T-helper 1 cell treated with Interleukin-12 subunit alpha and Interleukin-12 subunit beta and Interleukin-4 antibody, amounts not matched to agents 30 ng/mL and 1 ng/mL, for 36 hours (primary cell): Measurements from ENCODE around the gene FBXO27. TPM values are rescaled to one million over a fixed set of nuclear protein-coding genes. Genes with fewer than 3 reads are reported as not detected.
"Not testable (repeated sequence)": the region's sequence is repeated elsewhere in the genome, so short reads cannot be mapped to it uniquely, and the experiment has no call there.

Experiments used
- intact Hi-C: fragments of 100-400 bp; cut with micrococcal nuclease; formaldehyde crosslinking; loops from one replicate; pipeline ENCODE4 v1.15.1; 2024
- total RNA-seq: library from RNA; stranded (reverse); gene quantifications from 2 replicates; pipeline ENCODE4 v1.2.3, GENCODE V29; 2022

The FBXO27 gene
- total RNA-seq, 1 donor from 2014 or later: not detected

GRCh38 chr19:39045506-39045905 lies 13.2 kb upstream of the FBXO27 start:
- intact Hi-C loops: no loop called here

- intact Hi-C loops: no loop called here
Measured at GRCh38 chr19:39038098-39038497, 5.7 kb upstream of the FBXO27 start.

GRCh38 chr19:39037194-39037593 lies 4.8 kb upstream of the FBXO27 start:
- intact Hi-C loops: no loop called here

GRCh38 chr19:39036581-39036980 lies 4.2 kb upstream of the FBXO27 start:
- intact Hi-C loops: no loop called here

- intact Hi-C loops: no loop called here
Measured at GRCh38 chr19:39031368-39032062, 834 bp downstream of the FBXO27 start.

- intact Hi-C loops: no loop called here
Measured at GRCh38 chr19:39030854-39031367, 1.4 kb downstream of the FBXO27 start.

- intact Hi-C loops: no loop called here
Measured at GRCh38 chr19:39024875-39025641, 7.3 kb downstream of the FBXO27 start.

GRCh38 chr19:39021063-39021462 lies 11.3 kb downstream of the FBXO27 start:
- intact Hi-C loops: no loop called here

- intact Hi-C loops: no loop called here
Measured at GRCh38 chr19:39017646-39018045, 14.7 kb downstream of the FBXO27 start.

GRCh38 chr19:39017026-39017425 lies 15.3 kb downstream of the FBXO27 start:
- intact Hi-C loops: no loop called here

GRCh38 chr19:39014037-39014436 lies 18.3 kb downstream of the FBXO27 start:
- intact Hi-C loops: no loop called here

GRCh38 chr19:39009001-39009400 lies 23.3 kb downstream of the FBXO27 start:
- intact Hi-C loops: no loop called here

- intact Hi-C loops: no loop called here
Measured at GRCh38 chr19:39008137-39008536, 24.2 kb downstream of the FBXO27 start.

GRCh38 chr19:39007096-39007495 lies 25.3 kb downstream of the FBXO27 start:
- intact Hi-C loops: no loop called here

GRCh38 chr19:39004403-39004802 lies 27.9 kb downstream of the FBXO27 start:
- intact Hi-C loops: no loop called here

- intact Hi-C loops: no loop called here
Measured at GRCh38 chr19:39003796-39004195, 28.6 kb downstream of the FBXO27 start.

GRCh38 chr19:39003188-39003587 lies 29.2 kb downstream of the FBXO27 start:
- intact Hi-C loops: no loop called here

GRCh38 chr19:39001041-39001440 lies 31.3 kb downstream of the FBXO27 start:
- intact Hi-C loops: no loop called here

GRCh38 chr19:38997576-38997975 lies 34.8 kb downstream of the FBXO27 start:
- intact Hi-C loops: not testable (repeated sequence)

GRCh38 chr19:38993271-38993670 lies 39.1 kb downstream of the FBXO27 start:
- intact Hi-C loops: no loop called here

GRCh38 chr19:38990949-38991697 lies 41.2 kb downstream of the FBXO27 start:
- intact Hi-C loops: no loop called here

GRCh38 chr19:38989614-38990013 lies 42.7 kb downstream of the FBXO27 start:
- intact Hi-C loops: not testable (repeated sequence)
